GM21390 (cell line): Measurements from ENCODE around the gene ELN.

Experiments
- ATAC-seq: cut with Tn5 transposase; IDR thresholded peaks from one replicate; pipeline ENCODE4 v1.9.1; 2021; ENCODE audit not compliant: unreplicated experiment

ELN gene

DNA sequence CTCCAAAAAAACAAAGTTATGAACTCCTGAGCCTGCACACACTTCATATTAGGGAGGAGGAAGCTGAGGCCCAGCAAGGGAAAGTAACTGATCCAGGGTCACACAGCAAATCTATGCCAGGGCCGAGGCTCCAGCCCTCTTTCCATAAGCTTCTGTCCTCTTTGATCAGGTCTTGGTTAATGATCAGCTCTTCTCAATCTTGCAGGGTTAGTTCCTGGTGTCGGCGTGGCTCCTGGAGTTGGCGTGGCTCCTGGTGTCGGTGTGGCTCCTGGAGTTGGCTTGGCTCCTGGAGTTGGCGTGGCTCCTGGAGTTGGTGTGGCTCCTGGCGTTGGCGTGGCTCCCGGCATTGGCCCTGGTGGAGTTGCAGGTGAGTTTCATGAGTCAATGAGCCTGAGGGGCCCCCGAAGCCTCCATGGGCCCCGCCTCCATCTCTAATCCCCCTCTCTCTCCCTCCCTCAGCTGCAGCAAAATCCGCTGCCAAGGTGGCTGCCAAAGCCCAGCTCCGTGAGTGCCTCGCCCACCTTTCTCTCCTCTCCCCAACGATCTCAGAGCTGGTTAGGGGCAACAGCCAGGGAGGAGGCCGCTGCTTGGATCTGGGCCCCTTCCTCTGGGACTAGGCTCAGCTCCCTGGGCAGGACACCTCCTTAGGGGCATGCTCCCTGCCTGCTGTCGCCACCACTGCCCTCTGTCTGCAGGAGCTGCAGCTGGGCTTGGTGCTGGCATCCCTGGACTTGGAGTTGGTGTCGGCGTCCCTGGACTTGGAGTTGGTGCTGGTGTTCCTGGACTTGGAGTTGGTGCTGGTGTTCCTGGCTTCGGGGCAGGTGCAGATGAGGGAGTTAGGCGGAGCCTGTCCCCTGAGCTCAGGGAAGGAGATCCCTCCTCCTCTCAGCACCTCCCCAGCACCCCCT is 32.0 kb downstream of the ELN start:
- no peak for ATAC-seq

DNA sequence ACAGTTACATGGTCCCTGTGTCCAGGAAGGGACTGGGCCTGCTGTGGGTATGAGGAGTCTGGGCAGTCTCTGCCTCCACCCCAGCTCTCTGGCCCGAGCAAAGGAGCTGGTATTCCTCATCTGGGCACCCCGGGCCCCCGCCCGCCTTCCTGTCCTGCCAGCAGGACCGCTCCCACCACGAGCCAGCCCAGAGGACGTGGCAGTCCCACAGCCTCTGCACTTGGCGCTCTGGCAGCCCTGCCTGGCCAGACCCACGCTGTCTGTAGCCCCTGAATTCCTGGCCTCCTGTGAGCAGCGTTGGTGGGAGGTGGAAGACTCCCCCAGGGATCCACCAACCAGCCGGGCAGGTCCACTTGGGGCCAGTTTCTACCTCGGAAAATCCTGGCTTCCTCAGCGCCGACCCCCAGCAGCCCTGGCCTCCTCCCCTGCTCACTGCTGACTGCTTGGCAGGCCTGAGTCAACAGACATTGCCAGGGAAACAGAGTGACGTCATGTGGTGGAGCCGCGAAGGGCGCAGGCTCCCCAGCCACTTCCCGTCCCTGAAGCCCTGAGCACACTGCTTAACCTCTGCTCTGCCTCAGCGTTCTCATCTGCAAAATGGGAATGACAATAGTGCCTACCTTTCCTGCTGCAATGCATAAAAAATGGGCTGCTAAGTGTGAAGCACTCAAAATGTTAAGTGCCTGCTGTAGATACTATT is 34.0 kb downstream of the ELN start:
- ATAC-seq = no peak

DNA sequence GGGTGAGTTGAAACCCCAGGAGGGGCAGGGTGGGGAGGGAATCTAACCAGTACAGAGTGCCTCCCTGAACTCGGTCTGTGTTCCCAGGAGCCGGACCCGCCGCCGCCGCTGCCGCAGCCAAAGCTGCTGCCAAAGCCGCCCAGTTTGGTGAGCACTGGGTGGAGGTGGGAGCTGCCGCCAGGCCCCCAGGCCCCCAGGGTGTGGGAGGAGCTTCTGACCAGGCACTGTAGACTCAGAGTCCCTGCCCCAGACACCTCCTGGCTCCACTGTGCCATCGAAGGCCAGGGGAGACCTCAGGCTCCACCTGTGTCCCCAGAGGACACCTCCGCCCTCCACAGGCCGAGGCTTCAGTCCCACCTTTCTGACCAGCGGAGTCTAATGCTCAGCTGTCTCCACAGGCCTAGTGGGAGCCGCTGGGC is 35.3 kb downstream of the ELN start:
- no peak for ATAC-seq

DNA sequence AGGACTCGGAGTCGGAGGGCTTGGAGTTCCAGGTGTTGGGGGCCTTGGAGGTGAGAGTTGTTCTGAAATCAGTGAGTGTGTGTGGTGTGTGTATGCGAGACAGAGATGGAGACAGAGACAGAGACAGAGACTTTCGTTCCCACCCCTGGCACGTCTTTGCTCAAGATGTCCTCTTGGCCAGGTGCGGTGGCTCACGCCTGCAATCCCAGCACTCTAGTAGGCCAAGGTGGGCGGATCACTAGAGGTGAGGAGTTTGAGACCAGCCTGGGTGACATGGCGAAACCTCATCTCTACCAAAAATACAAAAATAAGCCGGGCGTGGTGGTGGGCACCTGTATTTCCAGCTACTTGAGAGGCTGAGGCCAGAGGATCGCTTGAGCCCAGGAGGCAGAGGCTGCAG is 35.7 kb downstream of the ELN start:
- no peak for ATAC-seq

DNA sequence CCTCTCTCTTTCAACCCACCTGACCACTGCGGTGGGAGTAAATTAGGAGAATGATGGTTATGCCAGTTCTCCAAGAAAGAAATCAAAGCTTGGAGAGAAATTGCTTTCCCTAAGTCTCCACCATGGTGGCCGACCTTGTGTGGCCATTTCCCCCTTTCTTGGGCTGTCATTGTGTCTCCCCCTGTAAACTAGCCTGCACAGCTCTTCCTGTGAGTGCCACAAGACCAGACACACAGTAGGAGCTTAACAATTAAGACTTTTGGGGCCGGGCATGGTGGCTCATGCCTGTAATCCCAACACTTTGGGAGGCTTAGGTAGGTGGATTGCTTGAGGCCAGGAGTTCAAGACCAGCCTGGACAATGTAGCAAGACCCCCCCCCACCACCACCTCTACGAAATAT is 36.7 kb downstream of the ELN start:
- no peak for ATAC-seq

DNA sequence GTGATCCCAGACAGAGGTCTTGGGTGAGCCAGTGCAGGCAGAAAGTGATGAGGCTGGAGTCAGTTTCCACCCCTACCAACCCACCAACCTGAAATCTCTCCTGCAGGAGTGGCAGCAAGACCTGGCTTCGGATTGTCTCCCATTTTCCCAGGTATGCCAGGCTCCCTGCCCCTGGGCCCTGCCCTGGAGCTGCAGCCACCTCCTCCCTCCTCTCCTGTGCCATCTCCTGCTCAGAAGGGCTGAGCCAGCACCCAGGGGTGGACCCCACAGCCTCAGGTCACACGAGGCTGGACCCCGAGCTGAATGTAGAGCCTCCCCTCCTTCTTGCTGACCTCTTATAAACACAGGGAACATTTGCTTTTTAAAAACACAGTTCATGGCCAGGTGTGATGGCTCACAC is 38.7 kb downstream of the ELN start:
- no peak for ATAC-seq

DNA sequence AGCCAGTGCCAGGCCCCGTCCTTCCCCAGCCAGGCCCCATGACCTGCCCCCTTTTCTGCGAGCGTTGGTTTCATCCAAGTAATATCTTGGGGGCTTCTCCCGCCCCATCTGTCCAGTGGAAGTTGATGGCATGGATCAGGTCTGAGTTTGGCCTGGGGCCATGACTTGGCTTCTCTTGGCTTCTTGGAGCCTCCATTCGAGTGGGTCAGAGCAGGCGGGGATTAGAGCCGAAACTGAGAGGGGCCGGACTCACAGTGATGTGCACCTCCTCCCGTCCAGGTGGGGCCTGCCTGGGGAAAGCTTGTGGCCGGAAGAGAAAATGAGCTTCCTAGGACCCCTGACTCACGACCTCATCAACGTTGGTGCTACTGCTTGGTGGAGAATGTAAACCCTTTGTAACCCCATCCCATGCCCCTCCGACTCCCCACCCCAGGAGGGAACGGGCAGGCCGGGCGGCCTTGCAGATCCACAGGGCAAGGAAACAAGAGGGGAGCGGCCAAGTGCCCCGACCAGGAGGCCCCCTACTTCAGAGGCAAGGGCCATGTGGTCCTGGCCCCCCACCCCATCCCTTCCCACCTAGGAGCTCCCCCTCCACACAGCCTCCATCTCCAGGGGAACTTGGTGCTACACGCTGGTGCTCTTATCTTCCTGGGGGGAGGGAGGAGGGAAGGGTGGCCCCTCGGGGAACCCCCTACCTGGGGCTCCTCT is 40.6 kb downstream of the ELN start:
- ATAC-seq = no peak

DNA sequence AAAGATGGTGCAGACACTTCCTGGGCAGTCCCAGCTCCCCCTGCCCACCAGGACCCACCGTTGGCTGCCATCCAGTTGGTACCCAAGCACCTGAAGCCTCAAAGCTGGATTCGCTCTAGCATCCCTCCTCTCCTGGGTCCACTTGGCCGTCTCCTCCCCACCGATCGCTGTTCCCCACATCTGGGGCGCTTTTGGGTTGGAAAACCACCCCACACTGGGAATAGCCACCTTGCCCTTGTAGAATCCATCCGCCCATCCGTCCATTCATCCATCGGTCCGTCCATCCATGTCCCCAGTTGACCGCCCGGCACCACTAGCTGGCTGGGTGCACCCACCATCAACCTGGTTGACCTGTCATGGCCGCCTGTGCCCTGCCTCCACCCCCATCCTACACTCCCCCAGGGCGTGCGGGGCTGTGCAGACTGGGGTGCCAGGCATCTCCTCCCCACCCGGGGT is 41.1 kb downstream of the ELN start:
- ATAC-seq = no peak

DNA sequence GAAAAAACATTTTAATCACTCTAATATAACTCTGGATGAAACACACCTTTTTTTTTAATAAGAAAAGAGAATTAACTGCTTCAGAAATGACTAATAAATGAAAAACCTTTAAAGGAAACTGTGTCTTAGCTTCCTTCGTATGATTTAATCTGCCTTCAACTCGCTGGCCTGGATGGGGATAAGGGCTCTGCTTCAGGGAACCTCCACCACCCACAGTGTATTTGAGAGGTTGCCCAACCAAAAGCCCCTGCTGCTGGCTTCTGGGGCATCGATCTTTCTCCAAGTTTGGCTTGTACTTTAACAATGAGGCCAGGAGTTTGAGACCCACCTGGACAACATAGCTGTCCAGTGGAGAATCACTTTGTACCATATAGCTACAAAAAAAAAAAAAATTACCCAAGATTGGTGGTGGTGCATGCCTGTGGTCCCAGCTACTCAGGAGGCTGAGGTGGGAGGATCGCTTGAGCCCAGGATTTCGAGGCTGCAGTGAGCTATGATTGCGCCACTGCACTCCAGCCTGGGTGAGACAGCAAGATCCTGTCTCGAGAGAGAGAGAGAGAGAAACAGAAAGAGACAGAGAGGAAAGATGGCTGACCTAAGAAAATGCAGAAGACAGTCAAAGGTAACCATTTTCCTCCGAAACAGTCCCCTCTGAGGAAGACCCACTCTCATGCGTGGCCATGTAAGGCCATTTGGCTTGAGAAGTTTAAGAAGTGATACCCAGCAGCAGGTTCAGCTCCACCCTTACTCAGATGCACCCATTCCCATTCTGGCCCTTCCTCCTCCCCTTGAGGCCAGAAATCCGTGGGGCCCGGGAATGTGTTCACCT is 42.0 kb downstream of the ELN start:
- no peak for ATAC-seq

DNA sequence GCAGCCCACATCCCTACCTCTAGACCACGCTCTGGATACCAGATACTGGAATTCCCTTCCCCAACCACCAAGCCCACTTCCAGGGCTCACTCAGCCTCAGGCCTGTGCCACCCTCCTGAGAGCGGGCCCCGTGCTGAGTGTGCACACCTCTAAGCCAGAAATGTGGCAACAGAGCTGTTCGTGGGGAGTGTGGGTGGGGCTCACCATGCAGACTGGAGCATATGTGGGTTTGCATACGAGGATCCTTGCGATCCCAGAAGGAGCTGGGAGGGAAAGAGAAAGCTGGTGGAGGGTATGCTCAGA is 42.6 kb downstream of the ELN start:
- no peak for ATAC-seq

DNA sequence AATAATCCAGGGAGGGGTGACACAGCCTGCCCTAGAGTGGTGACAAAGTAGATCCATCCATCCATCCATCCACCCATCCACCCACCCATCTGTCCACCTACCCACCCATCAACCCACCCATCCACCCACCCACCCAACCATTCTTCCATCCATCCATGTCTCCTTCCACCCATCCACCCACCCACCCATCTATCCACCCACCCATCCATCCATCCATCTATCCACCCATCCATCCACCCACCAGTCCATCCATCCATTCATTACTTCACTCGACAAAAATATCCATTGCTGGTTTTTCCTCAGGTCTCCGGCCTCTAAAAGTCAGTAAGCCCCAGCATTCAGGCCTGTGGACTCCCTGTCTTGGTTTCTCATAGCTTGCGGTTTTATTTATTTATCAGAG is 43.1 kb downstream of the ELN start:
- ATAC-seq = no peak

DNA sequence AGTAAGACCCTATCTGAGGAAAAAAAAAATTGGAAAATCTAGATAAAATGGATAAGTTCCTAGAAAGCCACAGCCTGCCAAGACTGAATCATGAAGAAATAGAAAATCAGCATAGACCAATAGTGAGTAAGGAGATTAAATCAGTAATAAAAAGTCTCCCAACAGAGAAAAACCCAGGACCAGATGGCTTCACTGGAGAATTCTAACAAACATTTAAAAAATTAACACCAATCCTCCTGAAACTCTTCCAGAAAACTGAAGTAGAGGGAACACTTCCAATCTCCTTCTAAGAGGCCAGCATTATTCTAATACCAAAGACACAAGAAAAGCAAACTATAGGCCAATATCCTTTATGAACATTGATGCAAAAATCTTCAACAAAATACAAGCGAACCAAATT is 46.8 kb downstream of the ELN start:
- no peak for ATAC-seq

DNA sequence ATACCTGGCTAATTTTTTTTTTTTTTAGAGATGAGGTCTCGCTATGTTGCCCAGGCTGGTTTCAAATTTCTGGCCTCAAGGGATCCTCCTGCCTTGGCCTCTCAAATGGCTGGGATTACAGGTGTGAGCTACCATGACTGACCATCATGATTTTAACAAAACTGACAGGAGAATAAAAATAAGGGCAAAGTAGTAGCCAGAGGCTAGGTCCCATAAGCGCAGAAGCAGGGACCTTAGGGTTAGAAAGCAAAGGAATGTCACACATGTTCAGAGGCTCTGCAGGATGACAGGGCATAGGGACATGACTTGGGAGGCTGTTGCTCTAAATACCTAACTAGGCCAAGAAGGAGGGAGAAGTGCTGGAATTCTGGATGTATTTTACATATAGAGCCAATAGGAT is 50.5 kb downstream of the ELN start:
- no peak for ATAC-seq

DNA sequence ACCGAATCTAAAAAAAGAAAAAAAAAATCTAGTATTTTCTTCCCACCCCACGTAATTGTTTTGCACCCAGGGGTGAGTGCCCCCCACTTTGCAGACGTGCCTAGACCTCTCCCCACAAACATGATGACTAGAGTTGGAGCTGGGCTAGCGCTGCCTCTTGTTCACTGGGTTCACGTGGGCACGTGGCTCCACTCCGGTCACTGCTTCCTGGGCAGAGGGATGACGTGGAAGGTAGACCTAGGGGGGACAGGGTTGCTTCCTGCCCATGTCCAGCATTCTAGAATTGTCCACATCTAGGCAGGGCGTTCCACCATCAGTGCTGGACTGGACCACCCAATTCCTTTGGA is 54.8 kb downstream of the ELN start:
- ATAC-seq = no peak

DNA sequence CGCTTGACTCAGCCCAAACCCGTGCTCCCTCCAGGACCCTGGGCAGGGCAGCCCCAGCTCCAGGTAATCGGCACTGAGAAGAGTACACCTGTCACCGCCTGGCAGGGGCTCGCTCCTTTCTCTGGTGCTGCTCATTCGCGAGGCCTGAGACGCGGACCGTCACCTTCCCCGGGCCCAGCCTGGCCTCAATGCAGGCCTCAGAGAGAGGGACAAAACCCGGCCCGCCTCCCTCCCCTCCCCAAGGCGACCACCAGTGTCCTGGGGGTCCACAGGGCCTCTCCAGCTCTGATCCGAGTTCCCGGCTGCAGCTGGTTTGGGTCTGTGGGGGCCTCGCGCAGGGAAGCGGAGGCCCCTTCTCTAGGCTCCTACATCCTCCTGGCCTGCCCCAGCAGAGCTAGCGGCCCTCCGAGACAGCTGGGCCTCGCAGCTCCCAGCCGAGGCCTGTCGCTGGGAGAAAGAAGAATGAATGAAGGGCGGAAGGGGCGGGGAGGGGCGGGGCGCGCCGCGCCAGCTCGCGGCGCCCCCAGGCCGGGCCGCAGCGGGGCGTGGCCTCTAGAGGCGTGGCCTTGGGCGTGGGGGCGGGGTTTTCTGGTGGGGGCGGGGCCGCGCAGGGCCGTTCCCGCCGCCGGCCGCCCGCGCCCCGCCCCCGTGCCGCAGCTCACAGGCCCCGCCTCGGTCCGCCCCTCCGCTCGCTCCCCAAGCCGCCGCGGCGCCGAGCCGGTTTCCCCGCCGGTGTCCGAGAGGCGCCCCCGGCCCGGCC is 55.3 kb downstream of the ELN start, which contains the start of gene LIMK1:
TSS of gene LIMK1 (plus strand) at position 688 of the 760 bp plus-strand sequence. CDS start 187 bp downstream, outside the sequence.
- peak; percentile 63 for ATAC-seq

DNA sequence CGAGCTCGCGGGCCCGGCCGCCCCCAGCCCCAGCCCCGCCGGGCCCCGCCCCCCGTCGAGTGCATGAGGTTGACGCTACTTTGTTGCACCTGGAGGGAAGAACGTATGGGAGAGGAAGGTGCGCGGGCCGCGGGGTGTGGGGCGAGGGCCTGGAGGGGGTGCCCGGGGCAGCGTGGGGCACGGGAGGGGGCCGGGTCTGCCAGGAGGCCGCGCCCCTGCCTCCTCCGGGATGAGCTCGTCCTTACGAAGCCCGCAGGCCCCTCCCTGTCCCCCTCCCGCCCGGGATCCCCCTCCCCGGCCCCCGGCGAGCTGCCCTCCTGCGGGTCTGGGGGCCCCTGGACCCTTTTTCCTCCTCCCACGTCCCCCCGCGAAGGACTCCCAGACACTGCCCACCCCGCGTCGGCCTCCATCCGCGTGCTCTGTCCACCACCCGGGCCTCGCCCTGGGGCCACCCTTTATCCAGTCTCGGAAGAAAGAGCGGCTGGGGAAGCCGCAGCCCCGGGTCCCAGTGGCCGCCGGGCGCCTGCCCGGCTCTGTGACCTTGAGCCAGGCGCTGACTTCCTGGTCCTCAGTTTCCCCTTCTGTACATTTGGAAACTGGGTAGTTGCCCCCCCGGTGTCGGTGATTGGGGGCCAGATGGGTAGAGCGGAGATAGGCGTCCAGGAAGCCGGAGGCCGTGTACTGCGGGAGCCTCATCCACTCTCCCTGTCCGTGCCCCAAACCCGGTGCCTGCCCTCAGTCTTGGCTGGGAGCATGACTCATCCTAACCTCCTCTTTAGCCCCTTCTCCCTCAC is 56.2 kb downstream of the ELN start:
- peak; percentile 46 for ATAC-seq

DNA sequence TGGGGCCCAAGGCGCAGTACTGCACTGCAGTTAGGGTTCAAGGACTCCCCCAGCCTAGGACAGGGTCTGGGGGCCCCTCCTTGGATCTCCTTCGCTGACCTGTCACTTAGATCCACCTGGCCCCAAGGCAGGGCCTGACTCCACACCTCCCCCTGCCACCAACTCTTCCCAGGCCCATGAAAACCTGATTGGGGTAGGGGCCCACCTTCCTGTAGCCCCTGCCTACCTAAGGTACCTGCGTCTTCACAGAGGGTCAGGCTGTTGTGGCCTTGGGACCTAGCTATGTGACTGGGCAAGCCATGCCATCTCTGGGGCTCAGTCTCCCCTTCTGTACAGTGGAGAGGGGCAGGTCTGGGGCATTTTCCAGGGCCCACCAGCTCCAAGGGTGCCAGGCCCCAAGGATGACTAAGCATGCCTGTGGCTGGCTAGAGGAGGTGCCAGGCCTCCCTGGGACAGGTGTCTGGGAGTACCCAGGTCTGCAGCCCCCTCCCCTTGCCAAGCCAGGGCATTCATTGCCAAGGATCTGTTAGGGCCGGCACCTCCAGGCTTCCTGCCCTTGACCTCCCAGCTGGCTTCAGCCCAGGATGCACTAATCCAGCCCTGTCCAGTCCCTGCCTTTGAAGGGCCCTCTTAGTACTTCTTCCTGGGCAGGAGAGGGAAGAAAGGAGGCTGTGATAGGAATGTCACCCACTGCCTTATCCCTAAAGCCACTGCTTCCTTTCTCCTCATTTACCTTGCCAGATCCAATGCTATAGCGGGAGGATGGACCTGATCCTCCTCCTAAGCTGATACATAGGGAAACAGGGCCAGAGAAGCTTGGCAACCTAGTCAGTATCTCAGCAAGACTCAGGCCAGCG is 57.0 kb downstream of the ELN start:
- no peak for ATAC-seq

DNA sequence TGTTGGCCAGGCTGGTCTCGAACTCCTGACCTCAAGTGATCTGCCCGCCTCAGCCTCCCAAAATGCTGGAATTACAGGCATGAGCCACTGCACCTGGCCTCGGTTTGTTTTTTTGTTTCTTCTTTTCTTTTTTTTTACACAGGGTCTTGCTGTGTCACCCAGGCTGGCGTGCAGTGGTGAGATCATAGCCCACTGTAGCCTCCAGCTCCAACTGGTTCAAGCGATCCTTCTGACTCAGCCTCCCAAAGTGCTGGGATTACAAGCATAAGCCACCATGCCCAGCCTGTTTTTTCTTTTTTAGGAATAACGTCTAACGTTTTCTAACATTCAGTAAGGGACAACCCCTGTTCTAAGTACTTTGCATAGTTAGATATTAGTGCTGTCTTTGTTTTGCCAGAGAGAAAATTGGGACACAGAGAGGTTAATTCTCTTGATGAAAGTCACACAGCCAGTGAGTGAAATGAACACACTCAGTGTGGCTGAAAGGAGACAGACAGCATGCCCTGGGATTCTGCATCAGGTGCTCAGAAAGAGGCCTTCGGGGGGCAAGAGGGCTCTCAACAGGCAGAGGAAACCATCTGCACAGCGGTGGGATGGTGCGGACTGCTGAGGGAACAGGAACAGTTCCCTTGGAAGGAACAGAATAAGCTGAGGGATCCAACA is 59.9 kb downstream of the ELN start:
- no peak for ATAC-seq
